HG02642 (cell line): ENCODE measurements around the gene INO80E.
A peak's percentile ranks its signal among the peaks of the same experiment; 100 is the strongest.
"Not testable (repeated sequence)": the region's sequence is repeated elsewhere in the genome, so short reads cannot be mapped to it uniquely, and the experiment has no call there.

Source experiments
- ATAC-seq: cut with Tn5 transposase; IDR thresholded peaks from one replicate; pipeline ENCODE4 v1.9.1; 2021; ENCODE audit warnings: mild to moderate bottlenecking; ENCODE audit not compliant: unreplicated experiment, poor library complexity

The INO80E gene

GRCh38 chr16:30030011-30030685 lies 34.1 kb downstream of the INO80E start:
- ATAC-seq = no peak

GRCh38 chr16:30030841-30031413 lies 34.9 kb downstream of the INO80E start, which contains the start of gene TLCD3B:
Gene TLCD3B, minus strand, starts transcription at chr16:30031271. Its CDS starts 744 bp downstream, at chr16:30030527.
- ATAC-seq = no peak

- ATAC-seq = no peak
Measured at GRCh38 chr16:30031477-30031918, 35.5 kb downstream of the INO80E start.

- ATAC-seq = no peak
Measured at GRCh38 chr16:30032083-30032819, 36.2 kb downstream of the INO80E start.

- no peak for ATAC-seq
Measured at GRCh38 chr16:30033270-30033669, 37.2 kb downstream of the INO80E start.

- no peak for ATAC-seq
Measured at GRCh38 chr16:30040221-30040620, 44.2 kb downstream of the INO80E start.

GRCh38 chr16:30040690-30041089 lies 44.6 kb downstream of the INO80E start:
- ATAC-seq = not testable (repeated sequence)

- no peak for ATAC-seq
Measured at GRCh38 chr16:30041841-30042240, 45.8 kb downstream of the INO80E start.

GRCh38 chr16:30046178-30046577 lies 50.1 kb downstream of the INO80E start:
- ATAC-seq = no peak

- ATAC-seq = no peak
Measured at GRCh38 chr16:30046588-30046987, 50.5 kb downstream of the INO80E start.

- no peak for ATAC-seq
Measured at GRCh38 chr16:30049871-30050270, 53.8 kb downstream of the INO80E start.

GRCh38 chr16:30051518-30051917 lies 55.5 kb downstream of the INO80E start:
- no peak for ATAC-seq

GRCh38 chr16:30052671-30053372 lies 56.8 kb downstream of the INO80E start:
- peak; percentile 83 for ATAC-seq

- ATAC-seq = peak; percentile 15
Measured at GRCh38 chr16:30053376-30054015, 57.5 kb downstream of the INO80E start.

- no peak for ATAC-seq
Measured at GRCh38 chr16:30054451-30054850, 58.4 kb downstream of the INO80E start.

GRCh38 chr16:30054959-30055553 lies 59.0 kb downstream of the INO80E start:
- ATAC-seq = no peak
